GM12892 (cell line): ENCODE results near the gene SYK.
A peak's percentile ranks its signal among the peaks of the same experiment; 100 is the strongest.
"Not testable (repeated sequence)": the region's sequence is repeated elsewhere in the genome, so short reads cannot be mapped to it uniquely, and the experiment has no call there.

Experiments
- DNase-seq: peaks from one replicate; pipeline ENCODE4 v3.0.0; 2011; ENCODE audit not compliant: insufficient read length
- FAIRE-seq: peaks from 2 replicates; lab custom pipeline; 2011; peaks lifted over from hg19 to GRCh38; lab: Jason Lieb, UNC
- POLR2A ChIP-seq: IDR thresholded peaks from 2 replicates; pipeline ENCODE4 v1.6.1; 2011; ENCODE audit warnings: low read depth, low read length, control low read depth
- POLR2AphosphoS5 ChIP-seq: IDR thresholded peaks from 2 replicates; pipeline ENCODE4 v1.6.1; 2011; ENCODE audit warnings: low read depth, low read length, control low read depth
- TAF1 ChIP-seq: IDR thresholded peaks from 2 replicates; pipeline ENCODE4 v1.6.1; 2011; ENCODE audit warnings: low read depth, mild to moderate bottlenecking, control low read depth, low read length, borderline replicate concordance

Gene SYK

GRCh38 chr9:90872835-90873294 is 71.2 kb downstream of the SYK start:
- FAIRE-seq (no peak), DNase-seq (no peak)
- no peak for TF ChIP-seq TAF1
- TF ChIP-seq POLR2A: no peak
- no peak for TF ChIP-seq POLR2AphosphoS5

GRCh38 chr9:90873422-90873821 is 71.8 kb downstream of the SYK start:
- DNase-seq (no peak), FAIRE-seq (no peak)
- TF ChIP-seq TAF1: no peak
- no peak for TF ChIP-seq POLR2A
- no peak for TF ChIP-seq POLR2AphosphoS5

DNA sequence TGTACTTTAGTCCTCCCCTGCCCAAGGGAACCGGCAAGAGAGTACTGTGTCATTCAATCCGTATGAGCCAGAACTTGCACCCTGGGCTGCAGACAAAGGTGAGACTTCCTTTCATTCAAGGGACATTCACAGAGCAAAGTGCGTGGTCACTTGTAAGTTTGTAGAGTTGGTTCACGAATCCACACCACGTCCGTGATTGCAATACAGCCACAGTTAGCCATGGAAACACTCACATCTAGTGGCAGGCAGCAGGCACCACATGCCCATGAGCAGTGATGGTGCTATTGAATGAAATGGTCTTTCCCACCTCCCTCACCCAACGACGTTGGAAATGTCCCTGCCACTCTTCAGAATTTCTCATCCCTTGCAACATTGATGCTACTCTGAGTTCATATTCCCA is 72.6 kb downstream of the SYK start:
- no peak for DNase-seq
- no peak for FAIRE-seq
- TF ChIP-seq TAF1 (no peak), POLR2AphosphoS5 (no peak), POLR2A (no peak)

GRCh38 chr9:90878562-90878961 is 76.9 kb downstream of the SYK start:
- FAIRE-seq (no peak), DNase-seq (no peak)
- TF ChIP-seq TAF1 (no peak), POLR2A (no peak), POLR2AphosphoS5 (no peak)

DNA sequence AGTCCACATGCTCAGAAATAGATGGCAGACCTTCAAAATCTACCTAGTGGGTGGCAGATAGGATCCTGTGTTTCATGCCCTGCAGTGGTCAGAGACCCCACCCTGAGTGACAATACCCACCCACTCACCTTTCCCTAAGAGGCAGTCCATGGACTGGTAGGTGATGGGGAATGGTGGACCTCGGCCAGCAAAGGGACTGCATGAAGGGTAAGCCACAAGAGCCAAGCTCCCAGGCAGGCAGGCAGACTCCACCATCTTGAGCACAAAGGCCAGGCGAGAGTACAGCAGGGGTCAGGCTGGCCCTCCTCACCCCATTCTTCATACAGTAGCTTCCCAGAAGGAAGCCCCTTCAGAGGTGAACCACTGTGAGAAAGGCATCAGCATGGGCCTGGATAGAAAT is 78.4 kb downstream of the SYK start:
- TF ChIP-seq POLR2AphosphoS5 (no peak), TAF1 (no peak), POLR2A (no peak)
- FAIRE-seq (no peak), DNase-seq (no peak)

GRCh38 chr9:90880669-90881068 is 79.0 kb downstream of the SYK start:
- peak; percentile 44 for FAIRE-seq
- no peak for DNase-seq
- TF ChIP-seq POLR2AphosphoS5: no peak
- no peak for TF ChIP-seq TAF1
- TF ChIP-seq POLR2A: no peak

- FAIRE-seq: peak; percentile 74
- no peak for DNase-seq
Observed at GRCh38 chr9:90881648-90882047, 80.0 kb downstream of the SYK start.

GRCh38 chr9:90882991-90883600 is 81.5 kb downstream of the SYK start:
- TF ChIP-seq POLR2A: no peak
- no peak for TF ChIP-seq TAF1
- TF ChIP-seq POLR2AphosphoS5: no peak
- FAIRE-seq: no peak
- DNase-seq: no peak

More at GRCh38 chr9:90881648-90882047, 80.0 kb downstream of the SYK start:
- TF ChIP-seq POLR2AphosphoS5: no peak
- no peak for TF ChIP-seq TAF1
- no peak for TF ChIP-seq POLR2A

GRCh38 chr9:90883661-90884060 is 82.0 kb downstream of the SYK start:
- DNase-seq (no peak), FAIRE-seq (no peak)
- TF ChIP-seq POLR2AphosphoS5 (no peak), POLR2A (no peak), TAF1 (no peak)

GRCh38 chr9:90884178-90884577 is 82.6 kb downstream of the SYK start:
- no peak for TF ChIP-seq POLR2AphosphoS5
- no peak for TF ChIP-seq POLR2A
- no peak for TF ChIP-seq TAF1
- FAIRE-seq (peak; percentile 79), DNase-seq (no peak)

GRCh38 chr9:90886868-90887267 is 85.2 kb downstream of the SYK start:
- not testable (repeated sequence) for DNase-seq, FAIRE-seq

GRCh38 chr9:90888941-90889340 is 87.3 kb downstream of the SYK start:
- DNase-seq (no peak), FAIRE-seq (no peak)
- TF ChIP-seq POLR2A (no peak), POLR2AphosphoS5 (no peak), TAF1 (no peak)

DNA sequence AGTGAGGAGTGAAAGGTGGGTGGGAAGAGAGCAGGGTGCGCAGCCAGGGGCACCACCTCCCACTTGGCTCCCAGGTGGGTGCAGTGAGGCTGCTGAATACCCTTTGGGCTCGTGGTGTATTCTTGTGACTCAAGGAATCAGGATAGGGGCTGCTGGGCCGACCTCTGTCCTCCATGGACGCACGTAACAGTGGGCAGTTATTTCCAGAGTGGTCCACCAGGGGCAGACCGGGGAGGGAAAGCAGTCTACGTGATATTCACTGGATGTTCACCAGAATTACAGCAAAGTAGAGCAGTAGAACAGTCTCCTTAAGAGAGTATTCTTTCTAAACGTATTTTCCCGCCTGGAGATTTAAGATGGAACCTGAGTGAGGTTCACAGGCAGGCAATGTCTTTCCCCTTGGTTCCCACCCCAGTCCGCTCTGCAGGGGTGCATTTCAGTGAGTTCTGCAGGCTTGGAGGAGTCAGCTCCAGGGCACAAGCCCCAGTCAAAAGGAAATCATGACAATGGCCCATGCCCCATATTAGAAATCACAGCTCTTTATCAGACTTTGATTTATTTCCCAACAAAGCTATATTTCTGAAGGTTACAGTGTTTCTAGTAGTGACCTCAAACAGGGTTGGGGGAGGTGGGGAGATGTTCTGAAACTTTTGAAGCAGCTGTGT is 88.7 kb downstream of the SYK start:
- FAIRE-seq (no peak), DNase-seq (no peak)
- TF ChIP-seq POLR2A (no peak), TAF1 (no peak), POLR2AphosphoS5 (no peak)
